GM21381 (cell line): ENCODE measurements around the gene AMER1.

ENCODE experiments used
- ATAC-seq: cut with Tn5 transposase; IDR thresholded peaks from one replicate; pipeline ENCODE4 v1.9.1; 2021; ENCODE audit warnings: mild to moderate bottlenecking, moderate library complexity; ENCODE audit not compliant: unreplicated experiment

The AMER1 gene

DNA sequence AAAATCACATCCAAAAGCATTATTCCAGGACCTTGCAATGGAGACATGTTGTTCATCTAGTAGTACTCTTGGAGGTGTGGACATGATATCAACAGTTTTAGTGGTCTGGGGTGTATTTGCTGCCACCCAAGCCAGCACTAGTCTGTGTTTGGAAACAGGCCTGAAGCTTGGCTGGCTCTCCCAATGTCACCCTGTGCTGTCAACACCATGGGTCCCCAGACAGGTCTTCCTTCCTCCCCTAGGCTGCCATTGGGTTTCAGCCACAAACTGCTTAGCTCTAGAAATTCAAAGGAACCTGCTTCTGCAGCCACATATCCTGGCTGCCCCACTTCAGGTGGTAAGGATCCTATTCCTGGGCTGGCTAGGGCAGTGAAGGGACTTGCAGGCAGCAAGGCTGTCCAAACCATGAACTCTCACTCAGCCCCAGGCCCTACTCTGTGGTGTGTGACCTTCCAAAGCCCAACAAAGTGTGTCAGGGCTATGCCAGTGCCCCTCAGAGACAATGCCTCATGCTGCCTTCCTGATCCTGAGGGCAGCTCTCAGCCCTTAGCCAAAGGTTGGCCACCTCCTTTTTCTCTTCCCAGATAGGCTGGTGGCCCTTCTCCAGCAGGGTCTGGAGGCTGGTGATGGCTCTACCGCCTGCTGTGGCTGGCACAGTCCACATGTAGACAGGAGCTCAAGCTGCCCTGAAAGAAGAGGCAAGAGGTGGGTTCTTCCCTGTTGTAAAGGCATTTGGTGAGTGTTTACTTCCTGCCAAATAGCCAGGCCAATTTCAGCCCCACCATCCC, 18.3 kb downstream of the AMER1 start:
- no peak for ATAC-seq

GRCh38 chrX:64184396-64184795, 21.1 kb downstream of the AMER1 start:
- no peak for ATAC-seq

- ATAC-seq = no peak
Measured at GRCh38 chrX:64182208-64182607, 23.3 kb downstream of the AMER1 start.

GRCh38 chrX:64176876-64177275, 28.6 kb downstream of the AMER1 start:
- no peak for ATAC-seq

DNA sequence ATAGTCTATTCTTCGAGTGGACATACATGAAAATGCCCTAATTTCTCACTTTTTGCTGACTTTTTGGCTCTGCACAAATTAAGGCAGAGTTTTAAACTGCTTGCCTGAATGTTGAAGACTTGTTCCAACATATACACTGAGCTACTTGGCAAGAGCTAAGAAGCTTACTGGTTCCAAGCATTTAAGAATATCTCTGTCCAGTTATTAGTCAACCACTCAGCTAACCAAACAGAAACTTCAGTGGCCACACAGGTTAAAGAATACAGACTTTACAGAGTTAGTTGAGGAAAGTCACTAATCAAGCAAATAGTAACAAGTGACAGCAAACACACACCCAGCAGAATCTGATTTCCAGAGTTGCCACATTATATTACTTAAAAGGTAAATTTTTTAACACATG, 35.5 kb downstream of the AMER1 start:
- no peak for ATAC-seq

DNA sequence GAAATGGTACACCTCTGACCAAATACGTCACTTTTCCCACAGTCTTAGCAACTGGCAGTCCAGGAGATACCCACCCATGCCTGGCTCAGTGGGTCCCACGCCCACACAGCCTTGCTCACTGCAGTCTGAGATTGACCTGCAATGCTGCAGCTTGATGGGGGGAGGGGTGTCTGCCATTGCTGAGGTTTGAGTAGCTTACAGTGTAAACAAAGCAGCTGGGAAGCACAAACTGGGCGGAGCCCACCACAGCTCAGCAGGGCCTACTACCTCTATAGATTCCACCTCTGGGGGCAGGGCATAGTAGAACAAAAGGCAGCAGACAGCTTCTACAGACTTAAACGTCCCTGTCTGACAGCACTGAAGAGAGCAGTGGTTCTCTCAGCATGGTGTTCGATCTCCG, 52.7 kb downstream of the AMER1 start:
- ATAC-seq = no peak

- ATAC-seq = no peak
Measured at GRCh38 chrX:64151911-64152310, 53.6 kb downstream of the AMER1 start.

DNA sequence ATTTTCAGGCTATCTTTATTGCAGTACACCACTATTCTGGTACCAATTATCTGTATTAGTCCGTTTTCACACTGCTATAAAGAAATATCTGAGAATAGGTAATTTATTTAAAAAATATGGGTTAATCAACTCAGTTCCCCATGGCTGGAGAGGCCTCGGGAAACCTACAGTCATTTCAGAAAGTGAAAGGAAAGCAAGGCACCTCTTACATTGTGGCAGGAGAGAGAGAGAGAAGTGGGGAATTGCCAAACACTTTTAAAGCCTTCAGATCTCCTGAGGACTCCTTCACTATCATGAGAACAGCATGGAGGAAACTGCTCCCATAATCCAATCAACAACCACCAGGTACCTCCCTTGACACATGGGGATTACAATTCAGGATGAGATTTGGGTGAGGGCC, 54.7 kb downstream of the AMER1 start:
- no peak for ATAC-seq
